ENCODE measurements around the gene ISOC2.
"Not testable (repeated sequence)": the region's sequence is repeated elsewhere in the genome, so short reads cannot be mapped to it uniquely, and the experiment has no call there.

ISOC2 gene

DNA sequence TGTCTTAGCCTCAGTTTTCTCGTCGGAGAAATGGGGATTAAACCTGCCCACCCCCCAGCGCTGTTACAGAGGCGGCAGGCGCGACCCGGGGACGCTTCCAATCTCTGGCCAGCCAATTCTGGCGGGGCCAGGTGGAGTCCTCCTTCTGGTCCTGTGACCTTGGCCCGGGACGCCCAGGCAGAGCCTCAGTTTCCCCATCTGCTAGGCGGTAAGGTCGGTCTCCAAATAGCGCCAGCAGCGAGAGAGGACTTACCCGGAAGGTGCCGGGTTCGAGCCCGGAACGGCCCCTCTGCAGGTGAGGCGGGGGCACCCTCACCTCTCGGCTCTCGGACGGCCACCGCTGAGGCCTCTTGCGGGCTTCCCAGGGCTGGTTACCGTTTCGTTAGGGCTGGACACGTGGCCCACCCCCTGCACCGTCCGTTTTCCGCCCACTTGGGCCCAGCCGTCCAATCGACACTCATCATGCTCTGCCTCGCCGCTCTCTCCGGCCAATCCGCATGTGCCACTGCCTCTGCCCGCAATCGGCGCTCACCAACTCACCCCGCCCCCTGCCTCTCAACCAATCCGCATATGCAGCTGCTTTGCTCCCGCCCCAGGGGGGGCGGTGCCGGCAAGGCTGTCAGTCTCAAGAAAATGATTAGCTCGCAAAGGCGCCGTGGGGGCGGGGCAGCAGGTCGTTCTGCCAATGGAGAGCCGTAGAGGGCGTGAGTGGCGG is at the start of gene ISOC2:
Gene ISOC2, minus strand, starts transcription at position 384 of the 715 bp plus-strand sequence. CDS start 5,156 bp downstream, outside the sequence.
- peak; percentile 100 for DNase-seq (ENCODE audit: low read depth in 2 of 2)

GRCh38 chr19:55508120-55508519 is 46.7 kb upstream of the ISOC2 start:
- DNase-seq (ENCODE audit: low read depth in 2 of 2) = no peak

DNA sequence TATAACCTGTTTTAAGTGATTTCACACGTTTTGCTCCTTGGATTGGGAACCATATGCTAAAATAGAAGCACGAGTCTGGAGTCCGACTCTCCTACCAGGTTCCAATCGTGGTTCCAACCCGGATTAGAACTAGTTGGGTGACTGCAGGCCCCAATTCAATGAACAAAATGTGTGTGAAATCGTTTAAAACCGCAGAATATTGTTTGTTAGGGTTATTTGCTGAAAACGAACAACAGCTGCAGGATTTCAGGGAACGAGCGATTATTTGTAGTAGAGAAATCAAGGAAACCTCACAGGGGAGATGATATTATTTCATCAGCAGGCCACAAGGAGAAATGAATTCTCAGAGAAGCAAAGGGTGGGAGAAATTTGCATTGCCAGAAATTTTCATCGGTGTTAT is 43.5 kb upstream of the ISOC2 start:
- no peak for DNase-seq (ENCODE audit: low read depth in 2 of 2)

DNA sequence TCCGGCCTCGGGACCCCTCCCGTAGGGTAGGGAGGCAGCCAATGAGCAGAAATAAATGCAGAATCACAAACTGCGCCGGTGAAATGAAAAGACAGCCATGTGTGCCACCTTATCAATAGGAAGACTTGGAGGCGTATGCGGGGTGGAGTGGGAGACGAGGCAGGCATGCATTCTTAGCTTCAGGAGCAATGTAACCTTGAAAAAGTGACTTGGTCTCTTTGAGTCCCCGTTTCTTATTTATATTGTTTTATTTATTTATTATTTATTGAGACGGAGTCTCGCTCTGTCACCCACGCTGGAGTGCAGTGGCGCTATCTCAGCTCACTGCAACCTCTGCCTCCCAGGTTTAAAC is 42.8 kb upstream of the ISOC2 start:
- DNase-seq (ENCODE audit: low read depth in 2 of 2) = no peak

GRCh38 chr19:55503502-55504251 is 42.2 kb upstream of the ISOC2 start:
- DNase-seq (ENCODE audit: low read depth in 2 of 2) = peak; percentile 86 to 88

GRCh38 chr19:55503157-55503501 is 41.7 kb upstream of the ISOC2 start:
- no peak for DNase-seq (ENCODE audit: low read depth in 2 of 2)

GRCh38 chr19:55502197-55502952 is 40.9 kb upstream of the ISOC2 start:
- no peak for DNase-seq (ENCODE audit: low read depth in 2 of 2)

DNA sequence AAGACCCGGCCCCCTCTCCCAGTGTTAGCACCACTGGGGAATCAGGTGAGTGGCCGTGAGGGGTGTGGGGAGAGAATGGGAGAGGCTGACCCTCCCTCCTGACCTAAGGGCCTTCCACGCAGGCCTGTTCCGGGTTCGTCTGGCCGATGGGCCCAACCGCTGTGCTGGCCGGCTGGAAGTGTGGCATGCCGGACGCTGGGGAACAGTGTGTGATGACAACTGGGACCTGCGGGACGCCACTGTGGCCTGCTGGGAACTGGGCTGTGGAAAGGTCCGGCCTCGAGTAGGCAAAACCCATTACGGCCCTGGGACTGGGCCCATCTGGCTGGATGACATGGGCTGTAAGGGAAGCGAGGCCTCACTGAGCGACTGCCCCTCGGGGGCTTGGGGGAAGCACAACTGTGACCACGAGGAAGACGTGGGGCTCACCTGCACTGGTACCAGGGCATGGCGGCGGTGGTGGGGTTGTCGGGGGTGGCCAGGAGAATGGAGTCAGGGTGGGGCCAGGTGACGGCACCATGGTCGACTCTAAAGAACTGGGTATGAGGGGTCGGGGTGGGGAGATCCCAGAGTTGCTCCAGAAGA is 39.0 kb upstream of the ISOC2 start:
- no peak for DNase-seq (ENCODE audit: low read depth in 2 of 2)

GRCh38 chr19:55498246-55498840 is 36.9 kb upstream of the ISOC2 start:
- no peak for DNase-seq (ENCODE audit: low read depth in 2 of 2)

- no peak for DNase-seq (ENCODE audit: low read depth in 2 of 2)
These were observed 36.3 kb upstream of the ISOC2 start for GRCh38 chr19:55497763-55498162.

- DNase-seq (ENCODE audit: low read depth in 2 of 2) = not testable (repeated sequence)
These were observed 35.4 kb upstream of the ISOC2 start for GRCh38 chr19:55496820-55497219.

DNA sequence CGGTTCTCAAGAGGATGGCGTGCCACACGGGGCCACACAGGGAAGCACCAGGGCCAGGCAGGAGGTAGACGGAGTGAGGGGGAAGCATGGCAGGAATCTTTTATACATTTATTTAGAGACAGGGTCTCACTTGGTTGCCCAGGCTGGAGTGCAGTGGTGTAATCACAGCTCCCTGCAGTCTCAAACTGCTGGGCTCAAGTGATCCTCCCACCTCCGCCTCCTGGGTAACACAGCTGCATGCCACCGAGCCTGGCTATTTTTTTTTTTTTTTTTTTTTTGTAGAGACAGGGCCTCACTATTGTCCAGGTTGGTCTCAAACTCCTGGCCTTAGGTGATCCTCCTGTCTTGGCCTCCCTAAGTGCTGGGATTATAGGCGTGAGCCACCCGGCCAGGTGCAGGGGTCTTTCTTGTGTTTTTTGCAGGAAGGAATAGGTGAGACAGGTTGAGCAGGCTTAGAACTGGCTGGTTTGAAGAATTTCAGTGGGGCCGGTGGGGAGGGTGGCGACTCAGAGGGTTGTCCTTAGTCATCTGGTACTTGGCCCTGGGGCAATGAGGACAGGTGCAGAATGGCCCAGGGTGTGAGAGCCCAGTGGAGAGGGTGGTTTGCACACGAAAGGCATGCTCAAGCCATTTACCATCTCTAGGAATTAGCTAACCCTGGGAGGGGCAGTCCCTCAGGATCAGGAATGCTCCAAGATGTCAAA is 34.4 kb upstream of the ISOC2 start:
- DNase-seq (ENCODE audit: low read depth in 2 of 2) = no peak

- no peak for DNase-seq (ENCODE audit: low read depth in 2 of 2)
These were observed 32.8 kb upstream of the ISOC2 start for GRCh38 chr19:55494172-55494761.

GRCh38 chr19:55493645-55494171 is 32.3 kb upstream of the ISOC2 start:
- no peak for DNase-seq (ENCODE audit: low read depth in 2 of 2)

- no peak for DNase-seq (ENCODE audit: low read depth in 2 of 2)
These were observed 31.7 kb upstream of the ISOC2 start for GRCh38 chr19:55493052-55493644.

GRCh38 chr19:55492362-55492944 is 31.0 kb upstream of the ISOC2 start:
- DNase-seq (ENCODE audit: low read depth in 2 of 2) = no peak

GRCh38 chr19:55491546-55492360 is 30.3 kb upstream of the ISOC2 start:
- no peak for DNase-seq (ENCODE audit: low read depth in 2 of 2)

DNA sequence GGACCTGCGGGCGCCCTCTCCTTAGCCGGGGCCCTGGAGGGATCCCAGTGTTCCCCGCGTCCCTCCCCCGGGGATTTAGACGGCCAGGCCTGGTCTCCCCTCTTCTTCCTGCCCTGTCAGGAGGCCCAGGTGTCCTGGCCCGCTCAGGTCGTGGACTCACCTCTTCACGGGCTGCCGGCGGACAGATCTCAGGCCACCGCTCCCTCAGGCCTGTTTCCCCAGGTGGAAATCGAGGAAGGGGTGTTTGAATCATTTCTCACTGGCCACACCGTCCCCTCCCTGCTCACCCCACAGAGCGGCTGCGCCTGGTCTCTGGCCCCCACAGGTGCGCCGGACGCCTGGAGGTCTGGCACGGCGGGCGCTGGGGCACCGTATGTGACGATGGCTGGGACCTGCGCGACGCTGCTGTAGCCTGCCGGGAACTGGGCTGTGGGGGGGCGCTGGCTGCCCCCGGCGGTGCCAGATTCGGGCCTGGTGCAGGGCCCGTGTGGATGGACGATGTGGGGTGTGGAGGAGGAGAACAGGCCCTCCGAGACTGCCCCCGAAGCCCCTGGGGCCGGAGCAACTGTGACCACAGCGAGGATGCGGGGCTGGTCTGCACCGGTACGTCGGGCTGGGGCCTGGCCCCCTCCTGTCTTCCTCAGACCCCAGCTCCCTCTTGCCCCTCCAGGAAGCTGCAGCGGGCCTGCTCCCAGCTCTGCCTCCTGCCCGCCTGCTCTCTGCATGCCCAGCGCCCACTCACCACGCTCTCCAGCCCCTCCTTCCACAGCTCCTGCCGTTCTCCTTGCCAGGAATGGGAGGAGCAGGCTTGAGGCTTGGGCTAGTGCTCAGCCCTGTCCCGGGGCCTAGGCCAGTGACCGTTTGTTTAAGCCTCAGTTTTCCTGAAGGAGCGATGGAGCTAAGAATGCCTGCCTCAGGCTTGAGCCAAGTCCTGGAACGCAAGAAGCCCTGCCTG is 29.3 kb upstream of the ISOC2 start:
- DNase-seq (ENCODE audit: low read depth in 2 of 2) = no peak

All from stimulated activated CD8-positive, alpha-beta memory T cell treated with anti-CD3 and anti-CD28 coated beads, Interleukin-2, amount 100 ng/mL, for 1 hour (primary cell).